OCI-LY1 (cell line): Measurements from ENCODE around the gene TBCA.
A peak's percentile ranks its signal among the peaks of the same experiment; 100 is the strongest.

ENCODE experiments used
- H2AFZ ChIP-seq: fragments of 200-600 bp; sonication (generic), shearing (Covaris generic); 2 replicates; pipeline ENCODE4 v1.6.0; 2014; ENCODE audit warnings: antibody characterized with exemption, mild to moderate bottlenecking, low read length
- H3F3A ChIP-seq: fragments of 200-600 bp; sonication (generic), shearing (Covaris generic); 2 replicates; pipeline ENCODE4 v1.6.0; 2014; ENCODE audit warnings: mild to moderate bottlenecking, antibody characterized with exemption, low read length, moderate library complexity; ENCODE audit not compliant: insufficient read depth
- H3K27ac ChIP-seq: fragments of 200-600 bp; sonication (generic); 2 replicates; pipeline ENCODE4 v1.5.1; 2014; ENCODE audit warnings: low read length, mixed run types, mild to moderate bottlenecking, low read depth; ENCODE audit not compliant: poor library complexity, severe bottlenecking
- H3K27me3 ChIP-seq: fragments of 200-600 bp; sonication (generic); 2 replicates; pipeline ENCODE4 v1.6.0; 2014; ENCODE audit warnings: antibody characterized with exemption, mild to moderate bottlenecking, low read length, moderate library complexity; ENCODE audit not compliant: insufficient read depth
- H3K36me3 ChIP-seq: fragments of 200-600 bp; sonication (generic); 2 replicates; pipeline ENCODE4 v1.6.1; 2014; ENCODE audit warnings: mild to moderate bottlenecking, antibody characterized with exemption, low read length, moderate library complexity, mixed read lengths; ENCODE audit not compliant: insufficient read depth
- H3K4me1 ChIP-seq: fragments of 200-600 bp; sonication (generic); 2 replicates; pipeline ENCODE4 v1.5.1; 2014; ENCODE audit warnings: mild to moderate bottlenecking, low read length, moderate library complexity; ENCODE audit not compliant: insufficient read depth, severe bottlenecking
- H3K4me2 ChIP-seq: fragments of 200-600 bp; sonication (generic), shearing (Covaris generic); 2 replicates; pipeline ENCODE4 v1.6.1; 2014; ENCODE audit warnings: low read length
- H3K4me3 ChIP-seq: fragments of 200-600 bp; sonication (generic); 2 replicates; pipeline ENCODE4 v1.5.1; 2014; ENCODE audit warnings: low read length, low read depth, mild to moderate bottlenecking, mixed read lengths; ENCODE audit not compliant: poor library complexity, severe bottlenecking
- H3K79me2 ChIP-seq: fragments of 200-600 bp; shearing (Covaris generic); 2 replicates; pipeline ENCODE4 v1.6.1; 2016; ENCODE audit warnings: mixed run types, low read length, mixed read lengths; ENCODE audit not compliant: insufficient read depth
- H3K9ac ChIP-seq: fragments of 200-600 bp; sonication (generic), shearing (Covaris generic); 2 replicates; pipeline ENCODE4 v1.6.1; 2014; ENCODE audit warnings: mild to moderate bottlenecking, low read length, mixed read lengths
- H3K9me2 ChIP-seq: fragments of 200-600 bp; sonication (generic), shearing (Covaris generic); 2 replicates; pipeline ENCODE4 v1.6.1; 2014; ENCODE audit warnings: low read depth, mild to moderate bottlenecking, low read length, mixed read lengths
- H3K9me3 ChIP-seq: fragments of 200-600 bp; shearing (Covaris generic); 2 replicates; pipeline ENCODE4 v1.6.1; 2014; ENCODE audit warnings: low read length, mixed read lengths
- H4K20me1 ChIP-seq: fragments of 200-600 bp; sonication (generic), shearing (Covaris generic); 2 replicates; pipeline ENCODE4 v1.6.0; 2016; ENCODE audit warnings: mild to moderate bottlenecking, low read length; ENCODE audit not compliant: insufficient read depth
- CTCF ChIP-seq: fragments of 200-600 bp; sonication (generic), shearing (Covaris generic); IDR thresholded peaks from 2 replicates; pipeline ENCODE4 v1.5.1; 2017; ENCODE audit warnings: mild to moderate bottlenecking, antibody characterized with exemption, low read length, moderate library complexity, mixed read lengths
- EZH2 ChIP-seq: fragments of 200-600 bp; sonication (generic), shearing (Covaris generic); IDR thresholded peaks from 2 replicates; pipeline ENCODE4 v1.8.0; 2017; ENCODE audit warnings: borderline replicate concordance, mixed run types, mild to moderate bottlenecking, antibody characterized with exemption, low read length, moderate library complexity, mixed read lengths

Gene TBCA, protein sequence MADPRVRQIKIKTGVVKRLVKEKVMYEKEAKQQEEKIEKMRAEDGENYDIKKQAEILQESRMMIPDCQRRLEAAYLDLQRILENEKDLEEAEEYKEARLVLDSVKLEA

DNA sequence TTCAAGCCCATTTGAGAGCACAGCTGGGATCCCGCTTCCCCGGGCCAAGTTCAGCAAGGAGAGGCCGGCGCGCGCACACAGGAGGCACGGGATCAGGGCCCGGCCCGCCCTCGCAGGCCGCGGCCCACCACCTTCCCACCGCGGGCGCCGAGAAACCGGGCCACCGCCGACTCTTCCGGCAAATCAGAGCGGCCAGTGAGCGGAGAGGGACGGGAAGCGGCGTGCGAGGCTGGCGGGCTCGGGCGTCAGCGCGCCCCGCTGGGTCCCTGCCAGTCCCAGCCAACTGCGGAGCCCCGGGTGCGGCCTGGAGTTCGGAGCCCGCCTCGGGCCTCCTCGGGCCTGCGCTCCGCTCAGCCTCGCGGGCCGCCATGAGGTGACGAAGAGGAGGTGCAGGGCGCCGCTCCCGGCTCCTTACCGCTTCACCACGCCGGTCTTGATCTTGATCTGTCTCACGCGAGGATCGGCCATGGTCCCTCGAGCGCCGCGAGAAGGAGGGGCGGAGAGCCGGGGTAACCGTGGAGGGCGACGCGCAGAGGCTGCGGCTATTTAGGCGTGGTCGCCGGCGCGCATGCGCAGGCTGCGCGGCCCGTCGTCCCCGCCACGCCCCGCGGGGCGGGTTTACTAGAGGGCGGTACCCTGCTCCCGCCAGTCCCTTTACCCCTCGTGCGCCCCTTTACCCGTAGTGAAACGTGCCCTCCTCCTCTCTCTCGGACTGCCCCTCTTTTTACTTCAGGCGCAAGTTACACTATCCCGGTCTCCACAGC lies at the start of gene TBCA:
Gene TBCA (minus strand): TSS at position 550 of the 764 bp plus-strand sequence. CDS start 82 bp downstream, at position 468.
- Histone ChIP-seq H3K9me2 (no peaks in the 10 kb centered on the region), H2AFZ (peak within 1 kb of the TSS; percentile 77; the same call in 1 of the 2 replicates), H3K79me2 (peaks cover 48% of the 10 kb centered on the region), H4K20me1 (no peaks in the 10 kb centered on the region), H3F3A (no peaks in the 10 kb centered on the region), H3K4me3 (peak within 1 kb of the TSS; percentile 73), H3K36me3 (peaks cover 34% of the 10 kb centered on the region), H3K27ac (peak within 1 kb of the TSS; percentile 65), H3K4me2 (peak within 1 kb of the TSS; percentile 81), H3K27me3 (no peaks in the 10 kb centered on the region), H3K9ac (peak within 1 kb of the TSS; percentile 89), H3K4me1 (peaks cover 33% of the 10 kb centered on the region), H3K9me3 (no peaks in the 10 kb centered on the region)
- TF ChIP-seq EZH2 (no peak), CTCF (peak; percentile 14; the same call in 1 of the 2 replicates)

DNA sequence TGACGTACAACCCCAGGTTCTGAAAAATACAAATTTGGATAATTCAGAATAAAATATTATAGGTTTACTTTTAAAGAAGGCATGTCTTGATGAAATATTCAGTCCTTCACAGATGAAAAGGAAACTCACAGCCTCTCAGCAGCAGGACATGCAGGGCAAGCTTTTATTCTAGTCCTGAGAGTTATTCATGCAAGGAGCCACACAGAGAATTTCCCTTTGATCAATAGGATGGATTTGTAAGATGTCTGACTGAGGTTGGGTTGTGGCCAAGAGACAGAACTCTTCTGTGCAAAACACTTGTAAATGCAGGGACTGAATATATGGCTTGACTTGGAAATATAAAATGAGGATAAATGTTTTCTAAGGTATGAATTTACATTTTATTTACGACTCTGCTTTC lies 48.8 kb upstream of the TBCA start:
- no peaks in the 10 kb centered on the region for H4K20me1 ChIP-seq
- H3K9me3 ChIP-seq = no peaks in the 10 kb centered on the region
- no peak overlapping the region for H3K4me2 ChIP-seq
- H3K9ac ChIP-seq = no peak overlapping the region
- TF ChIP-seq EZH2 (no peak), CTCF (no peak)
- H3K4me1 ChIP-seq = no peaks in the 10 kb centered on the region
- H3F3A ChIP-seq = no peaks in the 10 kb centered on the region
- no peaks in the 10 kb centered on the region for H3K27me3 ChIP-seq
- no peak overlapping the region for H3K27ac ChIP-seq
- no peak overlapping the region for H2AFZ ChIP-seq
- no peak overlapping the region for H3K4me3 ChIP-seq
- no peaks in the 10 kb centered on the region for H3K9me2 ChIP-seq
- H3K36me3 ChIP-seq = no peaks in the 10 kb centered on the region
- no peaks in the 10 kb centered on the region for H3K79me2 ChIP-seq

DNA sequence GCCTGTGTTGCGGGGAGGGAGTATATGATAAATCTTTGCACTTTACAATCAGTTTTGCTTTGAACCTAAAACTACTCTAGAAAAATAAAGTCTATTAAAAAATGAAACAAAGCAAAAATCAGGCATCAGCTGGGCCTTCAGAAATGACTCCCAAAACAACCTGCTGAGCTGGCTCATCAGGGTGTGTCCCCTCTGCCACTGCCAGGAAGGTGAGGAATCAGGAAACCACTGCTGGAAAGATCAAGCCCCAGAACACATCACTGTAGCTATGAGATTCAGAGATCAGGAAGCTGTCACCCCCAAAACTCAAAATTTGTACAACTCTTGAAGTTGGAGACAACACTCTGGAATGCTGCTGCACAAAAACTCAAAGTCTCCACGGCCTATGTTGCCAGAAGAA lies 40.5 kb upstream of the TBCA start:
- H2AFZ ChIP-seq = no peak overlapping the region
- H3K4me2 ChIP-seq = no peak overlapping the region
- no peaks in the 10 kb centered on the region for H3F3A ChIP-seq
- H3K79me2 ChIP-seq = no peaks in the 10 kb centered on the region
- no peaks in the 10 kb centered on the region for H3K9me3 ChIP-seq
- H4K20me1 ChIP-seq = no peaks in the 10 kb centered on the region
- H3K27me3 ChIP-seq = no peaks in the 10 kb centered on the region
- H3K4me3 ChIP-seq = no peak overlapping the region
- no peaks in the 10 kb centered on the region for H3K4me1 ChIP-seq
- H3K9ac ChIP-seq = no peak overlapping the region
- H3K27ac ChIP-seq = no peak overlapping the region
- no peaks in the 10 kb centered on the region for H3K36me3 ChIP-seq
- no peaks in the 10 kb centered on the region for H3K9me2 ChIP-seq
- TF ChIP-seq CTCF (no peak), EZH2 (no peak)
